Measurements from ENCODE around the gene RTL1. TPM values are rescaled to one million over a fixed set of nuclear protein-coding genes. Genes with fewer than 3 reads are reported as not detected.
A peak's percentile ranks its signal among the peaks of the same experiment; 100 is the strongest.

The RTL1 gene
- total RNA-seq, 3 donors from 2014 or later: not detected

DNA sequence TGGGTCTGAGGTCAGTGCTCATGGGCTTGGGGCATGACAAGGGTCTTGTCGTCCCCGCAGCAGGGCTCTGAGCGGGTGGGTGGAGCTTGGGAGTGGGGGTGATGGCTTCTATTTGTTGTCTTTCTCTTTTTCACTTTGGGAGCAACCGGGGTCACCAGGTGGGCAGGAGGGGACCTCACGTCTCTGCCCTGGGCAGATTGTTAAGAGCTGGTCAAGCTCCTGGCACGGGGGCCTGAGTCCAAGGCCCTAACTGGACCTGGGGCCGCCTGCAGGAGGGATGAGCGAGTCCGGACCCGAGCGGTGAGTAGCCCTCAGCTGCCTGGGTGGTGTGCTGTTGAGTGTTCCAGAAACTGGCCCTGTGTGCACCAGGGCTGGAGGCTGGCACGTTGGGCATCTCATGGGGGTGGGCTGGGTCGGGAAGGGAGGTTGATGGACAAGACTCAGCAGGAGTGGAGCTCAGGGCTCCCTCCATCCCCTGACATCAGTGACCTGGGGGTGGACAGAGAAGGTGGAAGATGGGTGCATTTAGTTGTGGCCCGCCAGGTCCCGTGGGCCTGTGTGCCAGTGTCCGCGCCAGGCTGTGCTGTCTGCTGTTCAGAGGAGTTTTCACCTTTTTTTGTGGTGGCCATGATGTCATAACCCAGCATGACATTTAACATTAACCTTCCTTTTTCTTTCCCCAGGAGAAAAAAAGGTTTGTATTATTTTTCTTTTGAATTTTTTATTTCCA lies 27.5 kb downstream of the RTL1 start:
- Histone ChIP-seq H3K27ac (no peak overlapping the region), H3K9me3 (no peaks in the 10 kb centered on the region), H3K4me1 (no peaks in the 10 kb centered on the region), H3K36me3 (no peaks in the 10 kb centered on the region), H3K27me3 (peaks cover 0 to 23% of the 10 kb centered on the region in 2 donors), H3K4me3 (no peak overlapping the region)
- no peak for TF ChIP-seq POLR2A (IDR thresholded peaks at IDR 0.05)
- no peak for TF ChIP-seq POLR2AphosphoS5 (IDR thresholded peaks at IDR 0.05)
- TF ChIP-seq, protein P1, sequence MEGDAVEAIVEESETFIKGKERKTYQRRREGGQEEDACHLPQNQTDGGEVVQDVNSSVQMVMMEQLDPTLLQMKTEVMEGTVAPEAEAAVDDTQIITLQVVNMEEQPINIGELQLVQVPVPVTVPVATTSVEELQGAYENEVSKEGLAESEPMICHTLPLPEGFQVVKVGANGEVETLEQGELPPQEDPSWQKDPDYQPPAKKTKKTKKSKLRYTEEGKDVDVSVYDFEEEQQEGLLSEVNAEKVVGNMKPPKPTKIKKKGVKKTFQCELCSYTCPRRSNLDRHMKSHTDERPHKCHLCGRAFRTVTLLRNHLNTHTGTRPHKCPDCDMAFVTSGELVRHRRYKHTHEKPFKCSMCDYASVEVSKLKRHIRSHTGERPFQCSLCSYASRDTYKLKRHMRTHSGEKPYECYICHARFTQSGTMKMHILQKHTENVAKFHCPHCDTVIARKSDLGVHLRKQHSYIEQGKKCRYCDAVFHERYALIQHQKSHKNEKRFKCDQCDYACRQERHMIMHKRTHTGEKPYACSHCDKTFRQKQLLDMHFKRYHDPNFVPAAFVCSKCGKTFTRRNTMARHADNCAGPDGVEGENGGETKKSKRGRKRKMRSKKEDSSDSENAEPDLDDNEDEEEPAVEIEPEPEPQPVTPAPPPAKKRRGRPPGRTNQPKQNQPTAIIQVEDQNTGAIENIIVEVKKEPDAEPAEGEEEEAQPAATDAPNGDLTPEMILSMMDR (IDR thresholded peaks at IDR 0.05): no peak
- intact Hi-C loops (cut with DNase I; ENCODE audit: low total_unique reads): loop anchor here (5.0 kb wide), 1 partner anchor 496 kb away; no protein-coding TSS in a partner anchor
- no peak for DNase-seq (ENCODE audit: low spot score in 2 of 2)

DNA sequence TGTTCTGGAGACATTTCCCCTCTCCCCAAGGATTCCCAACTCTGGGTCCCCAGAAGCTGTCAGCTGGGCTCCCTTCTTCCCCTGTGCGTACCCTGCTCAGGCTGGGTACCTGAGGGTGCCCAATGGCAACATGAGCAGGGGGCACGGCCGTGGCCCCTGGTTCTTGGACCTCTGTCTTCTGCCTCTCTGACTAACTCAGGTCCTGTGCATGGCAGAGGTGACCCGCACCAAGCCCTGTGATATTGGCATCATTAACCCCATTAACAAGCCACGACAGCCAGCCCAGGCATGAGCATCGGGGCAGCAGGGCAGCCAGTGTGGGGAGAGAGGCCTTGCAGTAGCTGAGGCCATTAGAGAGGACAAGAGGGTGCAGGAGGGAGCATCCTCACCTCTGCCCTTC lies 28.4 kb downstream of the RTL1 start:
- Histone ChIP-seq H3K9me3 (no peaks in the 10 kb centered on the region), H3K27ac (no peak overlapping the region), H3K4me3 (no peak overlapping the region), H3K4me1 (no peaks in the 10 kb centered on the region), H3K27me3 (peaks cover 0 to 23% of the 10 kb centered on the region in 2 donors), H3K36me3 (no peaks in the 10 kb centered on the region)
- TF ChIP-seq, protein P1 (IDR thresholded peaks at IDR 0.05): no peak
- TF ChIP-seq POLR2A (IDR thresholded peaks at IDR 0.05) (no peak), POLR2AphosphoS5 (IDR thresholded peaks at IDR 0.05) (no peak)
- no peak for DNase-seq (ENCODE audit: low spot score in 2 of 2)
- intact Hi-C loops (cut with DNase I; ENCODE audit: low total_unique reads): loop anchor here (5.0 kb wide), 1 partner anchor 497 kb away; no protein-coding TSS in a partner anchor

DNA sequence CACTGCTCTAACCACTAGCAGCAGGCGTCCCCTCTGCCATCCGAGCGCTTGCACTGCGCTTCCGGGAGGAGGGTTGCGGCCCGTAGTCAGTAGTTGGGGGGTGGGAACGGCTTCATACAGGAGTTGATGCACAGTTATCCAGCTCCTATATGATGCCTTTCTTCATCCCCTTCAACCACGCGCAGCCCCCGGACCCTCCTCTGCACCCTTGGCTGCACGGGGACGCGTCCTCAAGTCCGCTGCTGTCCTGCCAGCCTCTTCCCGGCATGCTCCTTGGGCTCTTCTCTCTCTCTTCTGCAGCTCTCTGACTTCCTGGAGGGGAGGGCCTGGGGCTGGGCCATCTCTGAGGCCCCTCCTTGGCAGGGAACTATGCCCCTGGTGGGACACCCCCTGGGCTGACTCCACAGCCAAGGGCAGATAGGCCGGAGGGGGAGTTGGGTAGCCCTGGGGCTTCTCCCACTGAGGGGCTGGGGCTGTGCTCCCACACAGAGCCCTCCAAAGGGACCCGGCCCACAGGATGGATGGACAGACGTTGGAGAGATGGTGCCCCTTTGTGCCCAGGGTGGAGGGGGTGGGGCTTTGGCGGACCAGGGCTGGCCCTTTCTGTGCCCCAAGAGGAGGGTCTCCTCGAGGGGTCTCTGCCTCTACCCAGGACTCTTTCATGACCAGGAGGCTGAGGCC lies 29.0 kb downstream of the RTL1 start:
- H3K27ac ChIP-seq: no peak overlapping the region
- no peaks in the 10 kb centered on the region for H3K4me1 ChIP-seq
- H3K36me3 ChIP-seq: no peaks in the 10 kb centered on the region
- no peak overlapping the region for H3K4me3 ChIP-seq
- TF ChIP-seq POLR2A (IDR thresholded peaks at IDR 0.05): no peak
- TF ChIP-seq, protein P1 (IDR thresholded peaks at IDR 0.05): no peak
- no peak for TF ChIP-seq POLR2AphosphoS5 (IDR thresholded peaks at IDR 0.05)
- intact Hi-C loops (cut with DNase I; ENCODE audit: low total_unique reads): loop anchor here (5.0 kb wide), 1 partner anchor 498 kb away; no protein-coding TSS in a partner anchor
- H3K27me3 ChIP-seq: peaks cover 0 to 23% of the 10 kb centered on the region in 2 donors
- H3K9me3 ChIP-seq: no peaks in the 10 kb centered on the region
- no peak for DNase-seq (ENCODE audit: low spot score in 2 of 2)

DNA sequence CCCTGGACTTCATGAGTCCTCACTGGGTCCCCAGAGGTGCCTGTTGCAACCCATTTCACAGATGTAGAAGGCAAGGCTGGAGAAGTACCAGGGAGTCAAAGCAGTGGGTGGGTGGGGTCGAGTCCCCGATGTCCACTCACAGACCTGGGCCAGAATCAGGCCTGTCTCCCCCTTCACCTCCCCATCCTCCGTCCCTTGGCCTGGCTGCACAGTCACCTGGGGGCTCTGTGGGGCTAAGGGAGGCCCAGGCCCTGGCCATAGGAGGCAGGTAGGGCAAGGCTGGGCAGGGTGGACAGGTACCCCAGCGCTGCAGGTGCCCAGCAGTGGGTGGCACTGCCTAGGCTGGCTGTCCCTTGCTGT lies 29.5 kb downstream of the RTL1 start:
- Histone ChIP-seq H3K27me3 (peaks cover 0 to 23% of the 10 kb centered on the region in 2 donors), H3K9me3 (no peaks in the 10 kb centered on the region), H3K36me3 (no peaks in the 10 kb centered on the region), H3K4me1 (no peaks in the 10 kb centered on the region), H3K27ac (no peak overlapping the region), H3K4me3 (no peak overlapping the region)
- TF ChIP-seq POLR2AphosphoS5 (IDR thresholded peaks at IDR 0.05): no peak
- TF ChIP-seq, protein P1 (IDR thresholded peaks at IDR 0.05): no peak
- no peak for TF ChIP-seq POLR2A (IDR thresholded peaks at IDR 0.05)
- no peak for DNase-seq (ENCODE audit: low spot score in 2 of 2)
- intact Hi-C loops (cut with DNase I; ENCODE audit: low total_unique reads): no loop called here

DNA sequence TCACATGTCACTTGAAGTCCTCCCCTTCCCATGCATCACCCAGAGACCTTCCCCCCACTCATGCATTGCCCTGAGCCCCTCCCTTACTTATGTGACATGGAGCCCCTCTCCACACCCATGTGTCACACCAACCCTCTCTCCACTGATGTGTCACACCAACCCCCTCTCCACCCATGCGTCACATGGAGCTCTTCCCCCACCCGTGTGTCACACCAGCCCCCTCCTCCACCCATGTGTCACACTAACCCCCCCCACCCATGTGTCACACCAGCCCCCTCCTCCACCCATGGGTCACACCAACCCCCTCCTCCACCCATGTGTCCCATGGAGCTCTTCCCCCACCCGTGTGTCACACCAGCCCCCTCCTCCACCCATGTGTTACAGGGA lies 30.4 kb downstream of the RTL1 start:
- no peaks in the 10 kb centered on the region for H3K36me3 ChIP-seq
- peak in 1 of 2 donors; percentile 15 for DNase-seq (ENCODE audit: low spot score in 2 of 2)
- H3K27me3 ChIP-seq: peaks cover 0 to 20% of the 10 kb centered on the region in 2 donors
- H3K27ac ChIP-seq: no peak overlapping the region
- H3K9me3 ChIP-seq: no peaks in the 10 kb centered on the region
- H3K4me3 ChIP-seq: no peak overlapping the region
- H3K4me1 ChIP-seq: no peaks in the 10 kb centered on the region
- no peak for TF ChIP-seq POLR2AphosphoS5 (IDR thresholded peaks at IDR 0.05)
- TF ChIP-seq POLR2A (IDR thresholded peaks at IDR 0.05): no peak
- TF ChIP-seq, protein P1 (IDR thresholded peaks at IDR 0.05): no peak
- intact Hi-C loops (cut with DNase I; ENCODE audit: low total_unique reads): no loop called here

Measured in breast epithelium (tissue), 4 donors.